22Rv1 (cell line): ENCODE measurements around the gene SP110.

Experiments used
- ZFX ChIP-seq: fragments of 450-650 bp; IDR thresholded peaks from 2 replicates; pipeline ENCODE4 v1.6.1; 2017; ENCODE audit warnings: antibody characterized with exemption, borderline replicate concordance
- TF ChIP-seq, protein P1 (sequence below): fragments of 450-650 bp; IDR thresholded peaks from 2 replicates; pipeline ENCODE4 v1.5.1; 2017; ENCODE audit warnings: mild to moderate bottlenecking

- TF ChIP-seq, protein P1, sequence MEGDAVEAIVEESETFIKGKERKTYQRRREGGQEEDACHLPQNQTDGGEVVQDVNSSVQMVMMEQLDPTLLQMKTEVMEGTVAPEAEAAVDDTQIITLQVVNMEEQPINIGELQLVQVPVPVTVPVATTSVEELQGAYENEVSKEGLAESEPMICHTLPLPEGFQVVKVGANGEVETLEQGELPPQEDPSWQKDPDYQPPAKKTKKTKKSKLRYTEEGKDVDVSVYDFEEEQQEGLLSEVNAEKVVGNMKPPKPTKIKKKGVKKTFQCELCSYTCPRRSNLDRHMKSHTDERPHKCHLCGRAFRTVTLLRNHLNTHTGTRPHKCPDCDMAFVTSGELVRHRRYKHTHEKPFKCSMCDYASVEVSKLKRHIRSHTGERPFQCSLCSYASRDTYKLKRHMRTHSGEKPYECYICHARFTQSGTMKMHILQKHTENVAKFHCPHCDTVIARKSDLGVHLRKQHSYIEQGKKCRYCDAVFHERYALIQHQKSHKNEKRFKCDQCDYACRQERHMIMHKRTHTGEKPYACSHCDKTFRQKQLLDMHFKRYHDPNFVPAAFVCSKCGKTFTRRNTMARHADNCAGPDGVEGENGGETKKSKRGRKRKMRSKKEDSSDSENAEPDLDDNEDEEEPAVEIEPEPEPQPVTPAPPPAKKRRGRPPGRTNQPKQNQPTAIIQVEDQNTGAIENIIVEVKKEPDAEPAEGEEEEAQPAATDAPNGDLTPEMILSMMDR, result no peak
- no peak for TF ChIP-seq ZFX
These were observed 64.4 kb downstream of the SP110 start for GRCh38 chr2:230155359-230155758.
